ENCODE measurements around the gene FLNA.

- TF ChIP-seq, protein P1, sequence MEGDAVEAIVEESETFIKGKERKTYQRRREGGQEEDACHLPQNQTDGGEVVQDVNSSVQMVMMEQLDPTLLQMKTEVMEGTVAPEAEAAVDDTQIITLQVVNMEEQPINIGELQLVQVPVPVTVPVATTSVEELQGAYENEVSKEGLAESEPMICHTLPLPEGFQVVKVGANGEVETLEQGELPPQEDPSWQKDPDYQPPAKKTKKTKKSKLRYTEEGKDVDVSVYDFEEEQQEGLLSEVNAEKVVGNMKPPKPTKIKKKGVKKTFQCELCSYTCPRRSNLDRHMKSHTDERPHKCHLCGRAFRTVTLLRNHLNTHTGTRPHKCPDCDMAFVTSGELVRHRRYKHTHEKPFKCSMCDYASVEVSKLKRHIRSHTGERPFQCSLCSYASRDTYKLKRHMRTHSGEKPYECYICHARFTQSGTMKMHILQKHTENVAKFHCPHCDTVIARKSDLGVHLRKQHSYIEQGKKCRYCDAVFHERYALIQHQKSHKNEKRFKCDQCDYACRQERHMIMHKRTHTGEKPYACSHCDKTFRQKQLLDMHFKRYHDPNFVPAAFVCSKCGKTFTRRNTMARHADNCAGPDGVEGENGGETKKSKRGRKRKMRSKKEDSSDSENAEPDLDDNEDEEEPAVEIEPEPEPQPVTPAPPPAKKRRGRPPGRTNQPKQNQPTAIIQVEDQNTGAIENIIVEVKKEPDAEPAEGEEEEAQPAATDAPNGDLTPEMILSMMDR (IDR thresholded peaks at IDR 0.05 in 4 of 5, conservative IDR thresholded peaks at IDR 0.05 in 1 of 5) = no peak
- TF ChIP-seq POLR2A (IDR thresholded peaks at IDR 0.05) = no peak
Observed at GRCh38 chrX:154333837-154334271, 40.6 kb downstream of the FLNA start.
